Hindlimb muscle (tissue), 1 donor: ENCODE results near the gene P3H2. TPM values are rescaled to one million over a fixed set of nuclear protein-coding genes. Genes with fewer than 3 reads are reported as not detected.
A peak's percentile ranks its signal among the peaks of the same experiment; 100 is the strongest.

Source experiments
- DNase-seq: peaks from one replicate; pipeline ENCODE4 v3.0.0-alpha.2; 2013
- polyA plus RNA-seq: library from polyadenylated mRNA; unstranded; fragments of 120-200 nt; gene quantifications from one replicate; pipeline ENCODE4 v1.2.1, GENCODE V29; 2013; ENCODE audit not compliant: insufficient read length

P3H2 gene
- polyA plus RNA-seq, 1 donor: 63.2 TPM

DNA sequence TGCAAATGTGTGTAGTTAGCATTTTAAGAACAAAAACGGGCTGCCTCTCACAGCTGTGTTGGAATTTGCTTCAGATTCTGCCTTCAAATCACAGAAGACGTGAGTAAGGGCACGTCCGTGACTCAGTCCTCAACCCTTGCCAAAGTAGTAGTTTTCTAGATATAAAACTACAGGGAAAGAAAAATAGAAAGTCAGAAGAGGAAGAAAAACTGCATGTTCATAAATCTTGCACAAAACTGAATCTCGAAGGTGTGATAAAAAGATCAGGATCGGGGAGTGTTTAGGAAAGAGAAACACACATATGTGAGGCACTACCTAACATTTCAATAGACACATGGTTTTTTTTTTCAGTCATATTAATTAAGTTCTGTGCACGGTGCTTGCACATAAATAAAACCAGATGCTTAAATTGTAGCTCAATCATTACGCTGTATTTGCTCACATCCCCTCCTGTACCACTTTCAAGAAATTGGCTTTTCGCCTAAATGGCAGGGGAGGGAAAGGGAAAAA lies 71.7 kb downstream of the P3H2 start:
- DNase-seq: no peak

- DNase-seq: no peak
Measured at GRCh38 chr3:190044974-190045373, 75.7 kb downstream of the P3H2 start.

DNA sequence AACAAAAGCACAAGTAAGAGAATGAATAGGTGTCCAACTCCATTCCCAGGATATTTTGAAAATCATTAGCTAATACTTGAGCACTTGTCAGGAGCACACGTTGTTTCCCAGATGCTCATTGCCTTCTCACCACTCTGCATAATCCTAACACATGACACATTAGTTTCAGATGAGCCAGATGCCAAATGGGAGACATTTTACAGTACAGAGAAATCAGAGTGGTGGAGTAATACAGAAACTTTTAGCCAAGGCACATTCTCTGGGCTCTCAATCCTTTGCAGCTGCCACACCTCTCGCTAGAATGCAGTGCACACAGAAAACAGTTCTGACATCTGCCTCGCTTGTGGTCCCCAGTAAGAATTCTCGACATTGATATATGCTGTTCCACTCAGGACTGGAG lies 76.6 kb downstream of the P3H2 start:
- DNase-seq: no peak

GRCh38 chr3:190043741-190044140 lies 77.0 kb downstream of the P3H2 start:
- DNase-seq: no peak

DNA sequence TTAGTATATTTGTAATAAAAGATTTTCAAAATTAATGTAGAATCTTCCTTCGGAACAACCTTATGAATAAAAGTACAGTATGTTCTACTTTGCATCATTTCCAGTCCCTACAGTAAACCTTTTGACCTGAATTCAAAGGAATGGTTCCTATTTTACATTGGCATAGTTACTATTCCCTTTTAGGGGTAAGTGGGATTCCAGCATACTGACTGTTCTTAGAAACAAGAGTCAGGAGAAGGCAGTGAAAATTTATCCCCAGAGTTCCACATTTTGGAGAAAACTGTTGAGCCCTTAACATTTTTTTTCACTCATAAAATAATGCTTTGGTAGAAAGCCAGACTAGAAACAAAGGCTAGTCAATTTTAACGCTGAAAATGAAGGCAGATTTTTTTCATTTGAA lies 78.1 kb downstream of the P3H2 start:
- DNase-seq: no peak

DNA sequence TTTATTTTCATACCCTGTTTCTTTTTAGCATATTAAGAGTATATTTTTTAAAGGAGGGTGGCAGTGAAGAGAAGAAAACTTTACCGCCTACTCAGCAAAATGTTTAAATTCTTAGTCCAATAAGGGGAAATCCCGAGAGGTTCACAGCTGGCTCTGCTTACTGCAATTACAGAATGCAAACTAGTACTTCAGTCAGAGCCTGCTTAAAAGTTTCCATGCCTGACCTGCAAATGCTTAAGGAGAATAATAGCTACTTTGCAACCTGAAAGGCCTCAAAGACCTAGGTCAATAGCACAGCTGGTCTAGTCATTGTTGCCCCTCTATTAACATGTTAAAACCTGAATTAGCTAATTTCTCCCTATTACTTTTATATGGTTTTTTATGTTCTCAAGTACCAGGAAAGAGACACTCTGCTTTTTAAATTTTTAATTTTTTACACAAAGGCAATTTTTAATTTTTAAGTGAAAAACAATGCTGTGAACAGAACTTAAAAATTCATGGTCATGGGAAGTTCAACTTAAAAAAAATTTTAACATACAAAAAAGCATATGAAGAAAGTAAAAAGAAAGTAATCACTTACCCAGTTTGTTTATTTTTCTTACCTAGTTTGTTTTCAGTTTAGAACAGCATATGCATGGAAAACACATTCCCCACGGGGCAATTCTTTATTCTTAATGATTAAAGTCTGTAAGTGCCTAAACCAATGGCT lies 79.2 kb downstream of the P3H2 start:
- peak; percentile 71 for DNase-seq

DNA sequence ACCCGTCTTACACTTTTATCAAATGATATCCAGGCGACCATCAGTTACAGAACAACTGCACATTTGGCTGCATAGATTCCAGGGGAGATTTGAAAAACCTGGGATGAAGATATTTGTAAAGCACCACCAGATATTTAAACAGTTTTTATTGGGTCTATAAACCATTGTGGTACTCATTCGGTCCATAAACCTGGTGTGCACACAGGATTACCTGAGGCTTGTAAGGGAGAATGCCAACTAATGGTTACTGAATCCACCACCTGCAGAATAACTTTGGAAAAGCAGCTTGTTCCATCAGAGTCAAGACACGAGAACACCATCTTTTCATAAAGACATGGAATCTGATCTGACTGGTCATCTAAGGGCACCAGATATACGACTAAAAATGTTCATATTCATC lies 80.6 kb downstream of the P3H2 start:
- DNase-seq: no peak

DNA sequence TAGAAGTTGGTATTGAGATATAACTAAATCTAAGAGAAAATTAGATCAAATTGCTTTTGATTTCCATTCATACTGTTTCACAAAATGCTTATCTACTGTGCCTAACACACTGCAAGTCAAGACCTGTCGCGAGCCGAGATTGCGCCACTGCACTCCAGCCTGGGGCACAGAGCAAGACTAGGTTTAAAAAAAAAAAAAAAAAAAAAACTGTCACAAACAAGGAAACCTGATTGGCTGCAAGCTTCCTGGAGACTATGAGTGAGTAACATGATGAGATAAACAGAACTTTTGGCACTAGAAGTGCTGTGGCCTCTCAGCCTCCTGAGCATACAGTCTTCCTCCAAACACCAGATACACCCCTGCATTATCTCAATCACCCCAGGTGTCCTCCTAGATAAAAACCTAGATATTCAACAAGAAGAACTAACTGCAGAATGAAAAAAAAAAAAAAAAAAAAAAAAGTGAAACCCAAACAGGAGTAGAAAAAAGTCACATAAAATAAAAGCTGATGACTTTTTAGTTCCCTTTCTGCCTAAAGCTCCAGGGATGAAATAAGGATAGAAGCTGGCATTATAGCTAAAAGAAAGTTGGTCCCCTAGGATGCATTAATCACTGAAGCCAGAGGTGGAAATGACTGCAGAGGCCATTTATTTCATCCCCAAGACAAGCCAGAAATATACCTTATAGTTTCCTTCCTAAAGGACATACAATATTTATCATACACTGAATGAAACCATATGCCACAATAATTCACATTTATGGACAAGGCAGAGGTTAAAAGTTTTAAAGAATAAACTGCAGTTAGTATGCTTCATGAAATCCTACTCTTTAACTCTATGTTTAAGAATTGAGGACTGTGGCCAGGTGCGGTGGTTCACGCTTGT lies 82.4 kb downstream of the P3H2 start:
- no peak for DNase-seq

DNA sequence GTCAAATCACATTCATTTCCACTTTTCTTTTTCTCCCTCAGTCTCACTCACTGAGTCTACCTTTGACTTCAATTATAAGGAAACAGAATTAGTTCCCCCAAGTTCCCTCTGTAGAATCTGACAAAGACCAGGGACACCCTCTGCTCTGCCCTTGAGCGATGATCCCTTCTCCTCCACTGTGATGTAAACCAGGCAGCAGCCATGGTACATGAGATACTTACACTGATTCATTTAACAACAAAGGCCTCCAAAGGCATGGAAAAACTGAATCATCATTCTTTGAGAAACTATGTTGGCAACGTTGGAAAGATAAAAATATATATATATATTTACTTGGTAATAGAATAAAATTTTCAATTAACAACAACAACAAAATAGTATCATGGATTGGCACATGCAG lies 84.1 kb downstream of the P3H2 start:
- DNase-seq: no peak

DNA sequence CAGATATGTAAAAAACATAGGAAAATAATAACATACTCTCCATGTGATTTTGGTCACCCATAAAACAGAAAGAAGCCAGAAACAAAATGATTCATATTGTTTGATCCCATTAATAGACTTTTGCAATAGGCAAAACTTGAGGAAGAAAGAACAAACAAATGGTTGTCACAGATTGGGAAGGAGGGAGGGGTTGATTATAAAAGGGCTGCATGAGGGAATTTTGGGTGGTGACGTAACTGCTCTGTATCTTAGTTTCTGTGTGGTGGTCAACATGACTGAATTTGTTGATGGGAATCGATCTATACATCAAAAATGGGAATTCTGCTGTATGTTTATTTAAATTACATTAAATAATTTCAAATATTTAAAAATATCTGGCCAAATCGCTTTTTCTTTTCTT lies 86.3 kb downstream of the P3H2 start:
- no peak for DNase-seq

DNA sequence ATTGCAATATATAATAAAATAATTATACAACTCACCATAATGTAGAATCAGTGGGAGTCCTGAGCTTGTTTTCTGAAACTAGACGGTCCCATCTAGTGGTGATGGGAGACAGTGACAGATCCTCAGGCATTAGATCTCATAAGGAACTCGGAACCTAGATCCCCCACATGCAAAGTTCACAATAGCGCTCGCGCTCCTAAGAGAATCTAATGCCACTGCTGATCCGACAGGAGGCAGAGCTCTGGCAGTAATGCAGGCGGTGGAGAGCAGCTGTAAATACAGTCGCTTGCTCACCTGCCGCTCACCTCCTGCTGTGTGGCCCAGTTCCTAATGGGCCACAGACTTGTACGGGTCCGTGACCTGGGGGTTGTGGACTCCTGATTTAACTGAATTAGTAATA lies 87.8 kb downstream of the P3H2 start:
- DNase-seq: no peak

DNA sequence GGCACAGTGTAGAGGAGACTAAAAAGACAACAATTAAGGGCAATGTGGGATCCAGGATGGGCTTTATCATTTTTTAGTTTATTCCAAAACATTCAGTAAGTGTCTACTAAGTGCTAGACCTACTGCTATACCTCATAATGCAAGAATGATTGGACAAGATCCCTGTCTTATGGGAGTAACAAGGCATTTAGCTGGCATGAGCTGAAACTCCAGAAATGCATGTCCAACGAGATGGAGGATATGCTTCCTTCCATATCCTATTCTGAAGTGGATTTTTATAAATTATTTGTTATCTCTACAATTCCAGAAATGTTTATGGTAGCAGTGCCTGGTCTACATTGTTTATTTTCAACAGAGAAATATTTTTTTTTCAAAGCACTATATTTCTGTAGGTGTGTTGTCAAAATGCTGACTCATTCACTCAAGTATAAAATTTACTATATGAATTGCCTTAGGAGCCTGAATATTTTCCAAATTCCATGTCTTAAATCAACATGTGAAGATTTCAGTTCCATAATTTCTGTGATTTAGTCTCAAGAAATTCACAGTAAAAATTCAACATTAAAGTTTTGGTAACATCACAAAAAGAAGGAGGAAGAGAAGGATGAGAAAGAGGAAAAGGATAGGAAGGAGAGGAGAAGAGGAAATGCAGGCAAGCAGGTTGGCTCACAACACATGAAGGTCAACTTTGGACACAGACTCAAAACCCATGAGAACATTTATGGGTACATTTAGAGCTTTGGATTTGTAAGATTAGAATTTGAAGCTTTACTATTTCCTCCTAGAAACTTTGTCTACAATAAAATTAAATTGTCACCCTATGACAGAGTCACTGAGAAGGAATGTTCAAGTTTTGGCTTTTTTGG lies 88.6 kb downstream of the P3H2 start:
- no peak for DNase-seq

DNA sequence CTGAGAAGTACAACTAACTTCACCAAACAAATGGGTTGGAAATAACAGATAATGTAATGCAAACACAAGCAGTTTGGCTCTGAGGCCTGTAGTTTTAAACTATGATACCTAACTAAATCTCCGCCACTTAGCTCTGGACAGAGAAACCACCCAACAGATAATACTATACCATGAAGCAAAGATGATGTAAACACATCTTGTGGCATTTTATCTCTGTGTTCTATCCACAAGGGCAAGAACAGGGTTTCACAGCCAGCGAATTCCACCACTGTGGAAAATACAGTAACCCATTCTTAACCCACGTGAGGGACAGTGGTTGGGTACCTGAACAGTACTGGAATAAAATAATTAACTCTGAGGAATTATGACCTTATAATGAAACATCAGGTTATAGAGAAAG lies 93.6 kb downstream of the P3H2 start:
- no peak for DNase-seq

GRCh38 chr3:190026154-190026553 lies 94.5 kb downstream of the P3H2 start:
- no peak for DNase-seq

GRCh38 chr3:190024912-190025311 lies 95.8 kb downstream of the P3H2 start:
- no peak for DNase-seq

GRCh38 chr3:190019844-190020243 lies 100.9 kb downstream of the P3H2 start:
- no peak for DNase-seq

- DNase-seq: no peak
Measured at GRCh38 chr3:190019006-190019405, 101.7 kb downstream of the P3H2 start.

GRCh38 chr3:190018460-190018859 lies 102.2 kb downstream of the P3H2 start:
- no peak for DNase-seq

GRCh38 chr3:190017521-190018288 lies 103.0 kb downstream of the P3H2 start:
- no peak for DNase-seq

DNA sequence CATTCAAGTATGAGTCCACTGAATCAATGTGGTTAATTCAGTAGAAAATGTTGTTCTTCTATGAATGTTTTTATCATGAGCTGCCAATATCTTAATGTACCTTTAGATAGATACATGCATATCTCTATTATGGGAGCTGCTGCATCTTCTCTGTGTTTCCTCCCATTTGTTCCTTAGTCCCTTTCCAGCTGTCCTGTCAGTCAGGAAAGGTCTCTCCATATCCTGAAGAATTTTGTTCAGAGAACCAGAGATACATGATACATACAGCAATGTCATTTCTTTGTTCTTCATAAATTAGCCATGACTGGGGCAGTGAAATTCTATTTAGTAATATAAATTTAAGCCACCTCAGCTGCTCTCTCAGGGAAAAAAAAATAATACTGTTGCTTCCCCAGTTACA lies 103.7 kb downstream of the P3H2 start:
- DNase-seq: no peak

DNA sequence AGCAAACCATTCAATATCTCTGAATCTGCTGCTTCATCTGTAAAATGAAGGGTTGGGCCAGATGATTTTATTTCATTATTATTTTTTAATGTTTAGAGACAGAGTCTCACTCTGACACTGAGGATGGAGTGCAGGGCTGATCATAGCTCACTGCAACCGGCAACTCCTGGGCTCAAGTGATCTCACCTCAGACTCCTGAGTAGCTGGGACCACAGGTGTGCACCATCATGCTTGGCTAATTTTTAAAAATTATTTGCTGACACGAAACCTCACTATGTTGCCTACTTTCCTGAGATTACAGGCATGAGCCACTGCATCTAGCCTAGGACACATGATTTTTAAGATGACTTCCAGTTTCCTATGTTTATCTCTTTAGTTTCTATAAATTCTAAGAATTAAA lies 105.8 kb downstream of the P3H2 start:
- no peak for DNase-seq
